OCI-LY7 (cell line): ENCODE data around the gene NIP7.

Experiments used
- EZH2phosphoT487 ChIP-seq: fragments of 200-600 bp; sonication (generic); IDR thresholded peaks from 2 replicates; pipeline ENCODE4 v1.6.1; 2018; ENCODE audit warnings: low read depth, borderline replicate concordance, mild to moderate bottlenecking, mixed run types, antibody characterized with exemption, low read length, moderate library complexity, mixed read lengths
- TF ChIP-seq, protein P1 (sequence below): fragments of 200-600 bp; sonication (generic); conservative IDR thresholded peaks from 2 replicates; pipeline ENCODE4 v1.5.1; 2014; ENCODE audit warnings: mild to moderate bottlenecking, antibody characterized with exemption, low read length, moderate library complexity, mixed read lengths

DNA sequence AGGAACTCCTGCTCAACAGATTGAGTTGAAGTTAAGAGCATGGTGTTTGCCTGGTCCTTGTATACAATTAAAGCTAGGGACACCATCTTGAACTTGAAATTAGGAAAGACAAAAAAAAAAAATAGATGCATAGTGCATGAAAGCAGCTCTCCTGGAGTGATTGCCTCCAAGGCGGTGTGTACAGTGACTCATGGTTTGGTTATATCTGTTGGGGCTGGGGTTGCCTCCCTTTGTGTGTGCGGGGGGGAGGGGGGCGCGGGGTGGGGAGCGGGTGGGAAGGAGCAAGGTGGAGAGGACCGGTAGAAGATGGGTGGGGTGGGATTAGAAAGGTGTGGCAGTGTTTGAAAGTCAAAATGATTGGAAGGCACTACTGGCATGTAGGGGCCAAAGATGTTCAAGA is 8.7 kb downstream of the NIP7 start:
- TF ChIP-seq, protein P1, sequence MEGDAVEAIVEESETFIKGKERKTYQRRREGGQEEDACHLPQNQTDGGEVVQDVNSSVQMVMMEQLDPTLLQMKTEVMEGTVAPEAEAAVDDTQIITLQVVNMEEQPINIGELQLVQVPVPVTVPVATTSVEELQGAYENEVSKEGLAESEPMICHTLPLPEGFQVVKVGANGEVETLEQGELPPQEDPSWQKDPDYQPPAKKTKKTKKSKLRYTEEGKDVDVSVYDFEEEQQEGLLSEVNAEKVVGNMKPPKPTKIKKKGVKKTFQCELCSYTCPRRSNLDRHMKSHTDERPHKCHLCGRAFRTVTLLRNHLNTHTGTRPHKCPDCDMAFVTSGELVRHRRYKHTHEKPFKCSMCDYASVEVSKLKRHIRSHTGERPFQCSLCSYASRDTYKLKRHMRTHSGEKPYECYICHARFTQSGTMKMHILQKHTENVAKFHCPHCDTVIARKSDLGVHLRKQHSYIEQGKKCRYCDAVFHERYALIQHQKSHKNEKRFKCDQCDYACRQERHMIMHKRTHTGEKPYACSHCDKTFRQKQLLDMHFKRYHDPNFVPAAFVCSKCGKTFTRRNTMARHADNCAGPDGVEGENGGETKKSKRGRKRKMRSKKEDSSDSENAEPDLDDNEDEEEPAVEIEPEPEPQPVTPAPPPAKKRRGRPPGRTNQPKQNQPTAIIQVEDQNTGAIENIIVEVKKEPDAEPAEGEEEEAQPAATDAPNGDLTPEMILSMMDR, result no peak
- no peak for TF ChIP-seq EZH2phosphoT487
